DOHH2 (cell line): ENCODE results near the gene MTCH2.

Experiments
- EZH2phosphoT487 ChIP-seq: fragments of 200-600 bp; sonication (generic); IDR thresholded peaks from 2 replicates; pipeline ENCODE4 v1.6.1; 2017; ENCODE audit warnings: borderline replicate concordance, mild to moderate bottlenecking, antibody characterized with exemption, low read length, moderate library complexity, mixed read lengths
- TF ChIP-seq, protein P1 (sequence below): fragments of 200-600 bp; sonication (generic); IDR thresholded peaks from one replicate; pipeline ENCODE4 v1.5.1; 2014; ENCODE audit warnings: antibody characterized with exemption, mild to moderate bottlenecking, low read depth, low read length; ENCODE audit not compliant: poor library complexity, severe bottlenecking

DNA sequence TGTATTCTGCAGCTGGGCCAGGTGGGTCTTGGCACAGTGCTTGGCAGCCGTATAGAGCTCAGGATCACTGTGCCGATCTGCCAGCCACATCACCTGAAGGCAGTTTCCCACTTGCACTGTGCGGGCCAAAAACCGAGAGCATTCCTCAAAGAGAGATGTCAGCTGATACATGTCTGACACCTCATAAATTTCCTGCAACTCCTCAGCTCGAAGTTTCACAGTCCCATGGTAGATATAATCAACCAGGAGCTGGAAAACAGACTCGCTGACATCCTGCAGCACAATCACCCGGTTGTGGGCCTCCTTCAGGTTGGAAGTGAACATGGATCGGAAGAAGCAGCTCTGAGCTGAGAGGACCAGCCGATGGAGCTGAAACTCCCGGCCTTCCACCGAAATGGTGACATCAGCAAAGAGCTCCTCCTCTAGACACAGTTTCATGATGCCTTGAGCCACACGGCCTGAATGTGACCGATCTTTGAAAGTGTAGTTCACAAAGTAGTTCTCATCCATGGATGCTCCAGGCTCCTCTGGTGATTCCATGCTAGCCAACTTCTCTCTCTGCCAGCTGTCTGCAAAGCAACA lies 64.8 kb downstream of the MTCH2 start:
- TF ChIP-seq, protein P1, sequence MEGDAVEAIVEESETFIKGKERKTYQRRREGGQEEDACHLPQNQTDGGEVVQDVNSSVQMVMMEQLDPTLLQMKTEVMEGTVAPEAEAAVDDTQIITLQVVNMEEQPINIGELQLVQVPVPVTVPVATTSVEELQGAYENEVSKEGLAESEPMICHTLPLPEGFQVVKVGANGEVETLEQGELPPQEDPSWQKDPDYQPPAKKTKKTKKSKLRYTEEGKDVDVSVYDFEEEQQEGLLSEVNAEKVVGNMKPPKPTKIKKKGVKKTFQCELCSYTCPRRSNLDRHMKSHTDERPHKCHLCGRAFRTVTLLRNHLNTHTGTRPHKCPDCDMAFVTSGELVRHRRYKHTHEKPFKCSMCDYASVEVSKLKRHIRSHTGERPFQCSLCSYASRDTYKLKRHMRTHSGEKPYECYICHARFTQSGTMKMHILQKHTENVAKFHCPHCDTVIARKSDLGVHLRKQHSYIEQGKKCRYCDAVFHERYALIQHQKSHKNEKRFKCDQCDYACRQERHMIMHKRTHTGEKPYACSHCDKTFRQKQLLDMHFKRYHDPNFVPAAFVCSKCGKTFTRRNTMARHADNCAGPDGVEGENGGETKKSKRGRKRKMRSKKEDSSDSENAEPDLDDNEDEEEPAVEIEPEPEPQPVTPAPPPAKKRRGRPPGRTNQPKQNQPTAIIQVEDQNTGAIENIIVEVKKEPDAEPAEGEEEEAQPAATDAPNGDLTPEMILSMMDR = no peak
- no peak for TF ChIP-seq EZH2phosphoT487
